Endothelial cell (in vitro differentiated cells): ENCODE measurements around the gene SPATA45. TPM values are rescaled to one million over a fixed set of nuclear protein-coding genes. Genes with fewer than 3 reads are reported as not detected.

ENCODE experiments used
- DNase-seq: peaks from one replicate; pipeline ENCODE4 v3.0.0; 2021; ENCODE audit warnings: low spot score
- H3K27ac Mint-ChIP-seq: one replicate; pipeline ENCODE4 v1.8.0; 2021; ENCODE audit warnings: mixed read lengths, inconsistent platforms; ENCODE audit not compliant: unreplicated experiment
- H3K27me3 Mint-ChIP-seq: one replicate; pipeline ENCODE4 v1.8.0; 2021; ENCODE audit warnings: mild to moderate bottlenecking, moderate library complexity, mixed read lengths, inconsistent platforms; ENCODE audit not compliant: unreplicated experiment
- H3K36me3 Mint-ChIP-seq: one replicate; pipeline ENCODE4 v1.8.0; 2021; ENCODE audit warnings: mild to moderate bottlenecking, low read depth, mixed read lengths, inconsistent platforms; ENCODE audit not compliant: unreplicated experiment
- H3K4me1 Mint-ChIP-seq: one replicate; pipeline ENCODE4 v1.8.0; 2021; ENCODE audit warnings: mild to moderate bottlenecking, mixed read lengths, inconsistent platforms; ENCODE audit not compliant: unreplicated experiment
- H3K4me3 Mint-ChIP-seq: one replicate; pipeline ENCODE4 v1.8.0; 2021; ENCODE audit warnings: mild to moderate bottlenecking, mixed read lengths, inconsistent platforms; ENCODE audit not compliant: unreplicated experiment
- H3K9me3 Mint-ChIP-seq: one replicate; pipeline ENCODE4 v1.8.0; 2021; ENCODE audit warnings: mixed read lengths, inconsistent platforms; ENCODE audit not compliant: unreplicated experiment
- CTCF ChIP-seq: fragments of 200-600 bp; sonication (generic); IDR thresholded peaks from one replicate; pipeline ENCODE4 v1.5.0; 2021; ENCODE audit warnings: antibody characterized with exemption; ENCODE audit not compliant: unreplicated experiment
- total RNA-seq: library from RNA; stranded (reverse); fragmentation: NEBNext Ultra II Directional; extraction: Animal tissue kit (Norgen Biotek cat#: 25700); gene quantifications from one replicate; pipeline ENCODE4 v1.2.1, GENCODE V29; 2021; ENCODE audit not compliant: unreplicated experiment

Gene SPATA45
- total RNA-seq, 1 donor from 2014 or later: 0.82 TPM

- DNase-seq: no peak
- Mint-ChIP-seq H3K4me3 (no peak overlapping the region), H3K9me3 (no peaks in the 10 kb centered on the region), H3K27ac (no peak overlapping the region), H3K27me3 (no peaks in the 10 kb centered on the region), H3K4me1 (peaks cover 9% of the 10 kb centered on the region), H3K36me3 (peaks cover 9% of the 10 kb centered on the region)
- TF ChIP-seq CTCF: no peak
Measured at GRCh38 chr1:212860713-212861581, 13.5 kb upstream of the SPATA45 start.

GRCh38 chr1:212858461-212859265, 11.2 kb upstream of the SPATA45 start:
- Mint-ChIP-seq H3K36me3 (peaks cover 4% of the 10 kb centered on the region), H3K9me3 (no peaks in the 10 kb centered on the region), H3K4me1 (peaks cover 9% of the 10 kb centered on the region), H3K27ac (peak overlapping the region; percentile 91), H3K4me3 (no peak overlapping the region), H3K27me3 (no peaks in the 10 kb centered on the region)
- DNase-seq: no peak
- no peak for TF ChIP-seq CTCF

- Mint-ChIP-seq H3K36me3 (peaks cover 4% of the 10 kb centered on the region), H3K4me1 (peaks cover 9% of the 10 kb centered on the region), H3K27ac (peak within 1 kb of the TSS; percentile 91), H3K27me3 (no peaks in the 10 kb centered on the region), H3K9me3 (no peaks in the 10 kb centered on the region), H3K4me3 (no peak within 1 kb of the TSS)
- no peak for TF ChIP-seq CTCF
- DNase-seq: peak; percentile 97
Measured at GRCh38 chr1:212857992-212858460, 10.6 kb upstream of the SPATA45 start, which contains the start of gene FLVCR1. TSS of gene FLVCR1 (plus strand) at chr1:212858275. CDS start at chr1:212858453, 178 bp downstream.

GRCh38 chr1:212856755-212857154, 9.3 kb upstream of the SPATA45 start:
- no peaks in the 10 kb centered on the region for H3K27me3 Mint-ChIP-seq
- H3K4me3 Mint-ChIP-seq: peak overlapping the region; percentile 80
- no peaks in the 10 kb centered on the region for H3K9me3 Mint-ChIP-seq
- DNase-seq: no peak
- H3K36me3 Mint-ChIP-seq: peaks cover 4% of the 10 kb centered on the region
- peaks cover 9% of the 10 kb centered on the region for H3K4me1 Mint-ChIP-seq
- no peak overlapping the region for H3K27ac Mint-ChIP-seq
- no peak for TF ChIP-seq CTCF
